ENCODE measurements around the gene PITPNM1.
"Not testable (repeated sequence)": the region's sequence is repeated elsewhere in the genome, so short reads cannot be mapped to it uniquely, and the experiment has no call there.

Gene PITPNM1

GRCh38 chr11:67504950-67505581, at the start of gene PITPNM1:
Gene PITPNM1, minus strand, starts transcription at chr11:67505363. Its CDS starts 1,183 bp downstream, at chr11:67504180.
- DNase-seq: no peak

GRCh38 chr11:67551697-67552096, 46.5 kb upstream of the PITPNM1 start:
- DNase-seq: not testable (repeated sequence)

DNA sequence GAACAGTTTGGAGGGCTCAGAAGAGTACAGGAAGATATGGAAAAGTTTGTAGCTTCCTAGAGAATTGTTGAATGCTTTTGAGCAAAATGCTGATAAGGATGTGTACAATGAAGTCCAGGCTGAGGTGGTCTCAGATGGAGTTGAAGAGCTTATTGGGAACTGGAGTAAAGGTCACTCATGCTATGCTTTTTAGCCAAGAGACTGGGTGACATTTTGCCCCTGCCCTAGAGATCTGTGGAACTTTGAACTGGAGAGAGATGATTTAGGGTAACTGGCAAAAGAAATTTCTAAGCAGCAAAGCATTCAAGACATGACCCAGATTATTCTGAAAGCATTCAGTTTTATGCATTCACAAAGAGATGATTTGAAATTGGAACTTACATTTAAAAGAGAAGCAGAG, 46.0 kb upstream of the PITPNM1 start:
- DNase-seq: no peak

- no peak for DNase-seq
Observed at GRCh38 chr11:67548555-67549110, 43.5 kb upstream of the PITPNM1 start.

DNA sequence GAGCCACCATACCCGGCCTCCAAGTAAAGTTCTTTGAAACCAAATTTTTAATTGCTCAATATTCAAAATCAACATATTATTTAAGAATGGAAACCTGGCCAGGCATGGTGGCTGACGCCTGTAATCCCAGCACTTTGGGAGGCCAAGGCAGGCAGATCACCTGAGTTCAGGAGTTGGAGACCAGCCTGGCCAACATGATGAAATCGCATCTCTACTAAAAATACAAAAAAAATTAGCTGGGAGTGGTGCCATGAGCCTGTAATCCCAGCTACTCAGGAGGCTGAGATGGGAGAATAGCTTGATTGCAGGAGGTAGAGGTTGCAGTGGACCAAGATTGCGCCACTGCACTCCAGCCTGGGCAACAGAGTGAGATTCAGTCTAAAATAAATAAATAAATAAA, 42.9 kb upstream of the PITPNM1 start:
- DNase-seq: not testable (repeated sequence)

- no peak for DNase-seq
Observed at GRCh38 chr11:67545280-67545679, 40.1 kb upstream of the PITPNM1 start.

DNA sequence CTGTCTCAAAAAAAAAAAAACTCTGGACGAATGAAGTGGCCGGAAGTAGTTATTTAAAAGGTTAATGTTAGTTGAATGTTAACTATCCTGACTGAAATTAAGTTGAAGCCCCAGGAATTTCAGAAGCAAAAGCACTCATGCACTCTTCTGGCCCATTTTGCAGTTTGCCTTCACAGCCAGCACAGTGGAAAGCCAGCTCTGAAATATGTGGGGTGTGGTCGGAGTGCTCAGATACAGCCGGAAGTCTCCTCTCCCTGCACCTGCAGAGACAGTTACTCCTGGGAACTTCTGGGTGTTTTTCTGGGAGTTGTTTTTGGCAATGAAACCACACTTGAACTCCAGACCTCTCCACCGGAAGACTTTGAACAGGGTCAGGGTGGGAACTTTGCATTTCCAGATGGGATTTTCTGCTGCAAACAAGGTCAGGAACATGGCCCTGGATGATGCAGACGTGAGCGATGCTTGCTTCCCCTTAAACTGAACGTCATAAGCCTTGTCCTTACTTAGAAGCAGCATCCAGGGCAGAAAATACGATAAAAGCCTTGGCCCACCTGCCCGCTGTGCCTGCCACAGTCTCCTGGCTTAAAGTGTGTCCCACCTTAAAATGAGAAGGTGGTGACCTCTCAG, 39.6 kb upstream of the PITPNM1 start:
- no peak for DNase-seq

DNA sequence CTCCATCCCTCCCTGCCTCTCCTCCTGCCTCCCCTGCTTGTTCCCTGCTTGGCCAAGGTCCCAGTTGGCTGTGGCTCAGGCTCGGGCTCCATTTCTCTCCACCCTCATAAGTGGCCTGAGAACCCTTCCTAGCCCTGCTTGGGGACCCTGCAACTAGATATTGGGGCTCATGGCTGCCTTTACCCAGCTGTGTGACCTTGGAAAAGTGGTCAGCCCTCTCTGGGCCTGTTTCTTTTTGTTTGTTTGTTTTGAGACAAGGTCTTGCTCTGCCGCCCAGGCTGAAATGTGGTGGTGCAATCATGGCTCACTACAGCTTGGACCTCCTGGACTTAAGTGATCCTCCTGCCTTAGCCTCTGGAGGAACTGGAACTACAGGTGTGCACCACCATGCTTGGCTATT, 38.4 kb upstream of the PITPNM1 start:
- DNase-seq: no peak

GRCh38 chr11:67542971-67543370, 37.8 kb upstream of the PITPNM1 start:
- no peak for DNase-seq

DNA sequence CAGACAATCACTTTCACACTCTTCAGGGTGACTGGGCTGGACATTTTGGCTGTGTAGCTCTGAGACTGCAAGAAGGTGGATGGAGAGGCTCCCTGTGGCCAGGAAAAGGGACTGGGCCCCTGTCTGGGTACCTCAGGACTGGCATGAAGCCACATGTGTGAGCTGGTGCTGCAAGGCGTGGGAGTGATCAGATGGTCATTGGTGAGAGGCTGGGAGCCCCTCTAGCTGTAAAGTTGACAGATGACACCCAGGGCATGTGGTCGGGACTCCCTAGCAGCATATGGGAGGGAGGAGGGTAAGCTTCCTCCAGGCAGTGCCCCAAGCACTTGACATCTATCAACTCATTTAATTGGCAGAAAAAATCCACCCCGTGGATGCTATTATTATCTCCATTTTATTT, 37.0 kb upstream of the PITPNM1 start:
- DNase-seq: no peak

DNA sequence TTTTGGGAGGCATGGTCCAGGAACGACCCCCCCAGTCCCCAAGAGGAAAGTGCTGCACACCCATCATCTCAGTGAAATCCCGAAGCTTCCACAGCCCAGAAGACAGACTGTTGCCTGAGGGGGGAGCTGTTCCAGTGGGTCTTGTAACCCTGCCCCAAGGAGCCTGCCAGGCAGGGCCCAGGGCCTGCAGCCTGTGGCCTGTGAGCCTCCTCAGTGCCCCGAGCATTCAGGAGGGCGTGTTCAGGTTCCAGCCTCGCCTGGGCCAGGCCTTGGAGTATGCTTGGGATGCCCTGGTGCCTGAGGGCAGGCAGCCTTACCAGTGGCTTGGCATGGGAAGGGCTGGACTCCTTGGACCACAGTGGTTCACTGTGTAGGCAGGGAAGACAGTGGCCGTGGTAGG, 36.0 kb upstream of the PITPNM1 start:
- DNase-seq: no peak

- no peak for DNase-seq
Observed at GRCh38 chr11:67539550-67539949, 34.4 kb upstream of the PITPNM1 start.

DNA sequence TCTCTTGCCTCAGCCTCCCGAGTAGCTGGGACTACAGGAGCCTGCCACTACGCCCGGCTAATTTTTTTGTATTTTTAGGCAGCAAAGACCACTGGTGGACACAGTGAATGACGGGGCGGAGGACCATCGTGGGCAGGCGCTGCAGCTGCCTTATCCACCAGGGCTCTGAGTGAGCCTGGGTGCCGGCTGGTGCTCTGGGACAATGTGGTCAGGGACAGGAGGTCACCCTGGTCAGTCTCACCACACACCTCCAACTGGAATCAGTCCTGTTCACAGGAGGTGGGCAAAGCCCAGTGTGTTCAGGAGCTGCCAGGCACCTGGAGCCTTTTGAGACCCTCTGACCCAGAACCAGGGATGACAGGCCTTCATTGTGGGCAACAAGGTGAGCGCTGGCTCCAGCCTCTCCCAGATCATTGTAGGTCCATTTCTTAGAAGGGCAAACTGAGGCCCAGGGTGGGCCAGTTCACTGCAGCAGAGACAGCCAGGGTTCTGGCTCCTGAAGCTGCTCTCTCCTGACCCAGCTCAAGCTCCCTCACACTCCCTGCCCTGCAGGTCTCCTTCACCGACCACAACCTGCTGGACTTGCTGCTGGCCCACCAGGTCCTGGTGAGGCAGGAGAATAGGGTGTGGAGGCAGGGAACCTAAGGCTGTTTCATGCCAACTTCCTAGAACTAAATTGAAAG, 33.8 kb upstream of the PITPNM1 start:
- DNase-seq: no peak

GRCh38 chr11:67538306-67538705, 33.1 kb upstream of the PITPNM1 start:
- DNase-seq: no peak

DNA sequence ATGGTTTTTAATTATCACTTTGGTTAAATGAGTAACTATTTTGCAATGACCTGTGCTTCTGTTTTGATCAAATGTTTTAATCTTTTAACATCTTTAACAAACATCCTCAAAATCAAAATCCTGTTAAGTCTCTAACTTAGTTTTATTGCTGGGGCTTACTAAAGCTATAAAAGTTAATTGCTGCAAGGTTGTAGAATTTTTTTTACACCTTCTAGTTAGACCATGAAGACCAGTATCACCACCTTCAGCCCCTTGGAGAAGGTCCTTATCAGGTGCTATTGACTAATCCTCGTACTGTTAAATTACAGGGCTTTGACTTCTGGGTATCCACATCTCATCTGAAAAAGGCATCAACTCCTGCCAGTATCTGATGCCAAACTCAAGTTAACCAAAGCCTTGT, 30.4 kb upstream of the PITPNM1 start:
- no peak for DNase-seq

DNA sequence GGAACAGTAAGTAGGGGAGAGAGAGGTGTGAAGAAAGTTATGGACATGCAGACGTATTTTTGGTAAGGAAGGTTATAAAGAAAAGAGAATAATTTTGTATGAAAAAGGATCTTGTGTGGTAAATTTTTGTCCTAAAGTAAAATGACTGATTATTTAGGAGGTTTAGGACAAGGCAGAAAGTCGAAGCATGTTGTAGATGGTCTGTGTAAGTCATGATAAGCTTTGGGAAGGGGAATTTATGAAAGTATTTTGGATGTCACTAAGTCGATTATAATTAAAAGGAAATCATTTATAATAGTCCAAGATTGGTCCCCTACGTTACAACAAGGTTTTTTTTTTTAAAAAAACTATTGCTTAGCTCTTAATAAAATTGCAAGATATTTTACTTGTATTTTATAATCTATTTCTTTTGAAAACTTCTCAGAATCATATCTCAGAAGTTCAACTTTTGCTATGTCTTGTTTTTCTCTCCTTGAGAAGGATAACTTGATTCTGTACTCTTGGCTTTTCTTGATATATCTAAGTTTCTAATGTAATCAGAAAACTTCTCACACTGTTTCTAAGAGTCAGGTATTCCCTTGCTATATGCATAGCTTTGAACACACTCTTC, 29.0 kb upstream of the PITPNM1 start:
- DNase-seq: no peak

DNA sequence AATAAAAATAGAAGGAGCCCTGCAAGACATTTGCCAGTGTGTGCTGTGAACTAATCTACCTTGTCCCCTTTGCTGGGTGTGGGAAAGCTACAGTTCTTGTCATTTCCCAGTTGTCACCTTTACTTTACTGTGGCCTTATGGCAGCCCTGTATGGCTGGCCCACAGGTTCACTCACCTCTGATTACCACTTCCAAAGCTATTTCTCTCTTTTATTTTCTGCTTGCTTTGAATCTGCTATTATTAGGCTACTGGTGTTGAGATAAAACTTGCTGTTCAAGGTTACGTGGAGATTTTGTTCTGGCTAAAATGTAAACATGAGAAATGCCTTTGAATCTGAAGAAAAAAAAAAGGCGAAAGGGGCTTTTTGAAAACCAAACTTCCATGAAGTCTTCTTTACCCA, 27.7 kb upstream of the PITPNM1 start:
- DNase-seq: no peak

- DNase-seq: no peak
Observed at GRCh38 chr11:67530282-67530592, 25.1 kb upstream of the PITPNM1 start.

GRCh38 chr11:67528376-67528775, 23.2 kb upstream of the PITPNM1 start:
- no peak for DNase-seq

DNA sequence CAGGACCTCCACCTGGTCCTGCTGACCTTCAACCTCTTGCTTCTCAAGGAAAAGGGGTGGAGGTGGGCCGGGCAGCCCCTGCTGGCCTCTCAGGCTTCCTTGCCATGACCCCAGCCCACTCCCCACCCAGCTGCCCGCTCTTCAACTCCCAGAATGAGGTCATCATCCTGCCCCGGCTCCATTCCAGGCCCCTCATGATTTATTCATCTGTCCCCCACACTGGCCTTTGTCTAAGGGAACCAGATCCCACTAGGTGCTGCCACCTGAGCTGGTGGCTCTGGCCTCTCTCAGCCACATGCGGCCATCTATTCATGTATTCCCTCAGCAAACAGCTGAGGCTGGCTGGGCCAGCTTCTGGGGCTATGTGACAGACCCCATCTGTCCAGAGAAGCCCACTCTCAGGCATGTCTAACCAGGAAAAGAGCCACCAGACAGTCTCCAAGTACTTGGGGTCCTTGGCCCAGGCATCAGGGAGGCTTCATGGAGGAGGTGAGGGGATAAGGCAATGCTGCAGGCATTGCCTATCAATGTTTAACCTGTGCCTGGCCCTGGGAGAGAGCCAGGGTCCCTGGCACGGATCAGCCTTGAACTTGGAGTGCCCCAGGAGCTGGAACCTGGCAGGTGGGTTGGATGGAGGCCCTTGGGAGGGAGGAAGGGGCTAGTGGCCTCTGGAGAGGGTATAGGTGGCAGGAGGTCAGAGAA, 20.3 kb upstream of the PITPNM1 start:
- DNase-seq: no peak

DNA sequence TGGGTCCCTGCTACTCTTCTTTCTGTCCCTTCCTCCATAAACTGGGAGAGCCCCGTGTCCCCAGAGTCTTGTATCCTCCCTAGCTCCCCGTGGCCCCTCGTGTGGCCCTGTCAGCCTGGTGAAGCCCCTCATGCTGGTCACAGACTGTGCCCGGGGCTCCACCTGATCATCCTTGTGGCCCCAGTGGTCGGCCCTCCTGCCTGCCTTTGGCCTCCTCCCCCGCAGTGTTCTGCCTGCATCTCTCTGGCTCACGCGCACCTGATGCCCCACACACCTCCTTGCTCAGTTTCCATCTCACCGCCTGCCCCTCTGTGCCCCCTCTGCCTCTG, 19.3 kb upstream of the PITPNM1 start:
- DNase-seq: no peak

DNA sequence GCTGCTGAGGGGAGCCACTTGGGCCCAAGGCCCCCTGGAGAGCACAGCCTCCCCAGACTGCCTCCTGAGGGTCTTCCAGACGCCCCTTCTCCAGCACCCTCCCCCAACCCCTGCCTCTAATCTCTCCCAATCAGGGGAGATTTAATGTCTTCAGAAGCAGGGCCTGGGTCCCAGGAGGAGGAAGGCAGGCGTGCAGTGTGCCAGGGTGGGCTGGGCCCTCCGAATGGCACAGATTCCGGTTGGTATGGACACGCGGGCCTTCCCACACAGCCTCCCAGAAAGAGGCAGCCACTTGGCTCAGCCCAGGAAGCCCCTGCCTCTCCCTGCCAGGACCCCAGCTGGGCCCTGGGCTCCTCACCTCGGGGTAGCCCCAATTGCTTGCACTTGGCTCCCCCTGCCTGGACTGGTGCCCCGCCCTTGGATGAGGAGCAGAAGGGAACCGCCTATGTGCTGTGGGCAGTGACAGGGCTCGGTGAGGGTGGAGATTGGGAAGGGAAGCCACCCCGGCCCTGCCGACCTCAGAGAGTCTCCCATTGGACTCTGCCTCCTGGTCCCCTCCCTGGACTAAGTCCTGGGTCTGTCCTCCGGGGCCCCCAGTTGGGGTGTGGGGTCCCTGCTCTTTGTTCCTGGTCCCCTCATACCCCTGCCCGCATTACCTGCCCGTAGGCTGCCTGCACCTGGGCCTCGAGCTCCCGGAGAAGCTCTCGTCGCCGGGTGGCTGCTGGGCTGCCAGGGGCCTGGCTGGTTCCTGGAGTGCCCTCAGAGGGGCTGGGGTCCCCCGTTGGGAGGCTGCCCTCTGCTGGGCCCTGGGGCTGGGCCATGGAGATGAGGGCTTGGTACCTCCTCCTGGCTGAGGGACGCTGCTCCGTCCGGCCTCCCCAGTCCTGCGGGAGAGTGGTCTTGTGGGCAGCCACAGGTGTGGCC, 18.7 kb upstream of the PITPNM1 start:
- no peak for DNase-seq

Measured in NCI-H2171 treated with DMSO at 0.1 percent for 48 hours (cell line).